Ishikawa (cell line): ENCODE results near the gene ZBTB5.

Source experiments
- CEBPB ChIP-seq: IDR thresholded peaks from 2 replicates; pipeline ENCODE4 v1.6.1; 2012
- CREB1 ChIP-seq: IDR thresholded peaks from 2 replicates; pipeline ENCODE4 v1.6.1; 2012; ENCODE audit warnings: low read depth
- EGR1 ChIP-seq: IDR thresholded peaks from 2 replicates; pipeline ENCODE4 v1.6.1; 2012
- EP300 ChIP-seq: IDR thresholded peaks from 2 replicates; pipeline ENCODE4 v1.6.1; 2012; ENCODE audit warnings: borderline replicate concordance
- FOXM1 ChIP-seq: IDR thresholded peaks from 2 replicates; pipeline ENCODE4 v1.6.1; 2012; ENCODE audit warnings: low read depth, borderline replicate concordance
- NFIC ChIP-seq: IDR thresholded peaks from 2 replicates; pipeline ENCODE4 v1.6.1; 2012
- RAD21 ChIP-seq: IDR thresholded peaks from 2 replicates; pipeline ENCODE4 v1.6.1; 2012; ENCODE audit warnings: low read depth
- REST ChIP-seq: IDR thresholded peaks from 2 replicates; pipeline ENCODE4 v1.6.1; 2012; ENCODE audit warnings: low read depth, mild to moderate bottlenecking
- TAF1 ChIP-seq: IDR thresholded peaks from 2 replicates; pipeline ENCODE4 v1.6.1; 2012; ENCODE audit warnings: low read depth, mild to moderate bottlenecking
- TCF12 ChIP-seq: IDR thresholded peaks from 2 replicates; pipeline ENCODE4 v1.6.1; 2012; ENCODE audit warnings: low read depth
- TEAD4 ChIP-seq: IDR thresholded peaks from 2 replicates; pipeline ENCODE4 v1.6.1; 2012
- YY1 ChIP-seq: IDR thresholded peaks from 2 replicates; pipeline ENCODE4 v1.6.1; 2012; ENCODE audit warnings: low read depth
- ZBTB7A ChIP-seq: IDR thresholded peaks from 2 replicates; pipeline ENCODE4 v1.6.1; 2012; ENCODE audit warnings: low read depth
- TF ChIP-seq, protein P1 (sequence below): IDR thresholded peaks from 2 replicates; pipeline ENCODE4 v1.6.1; 2012
- TF ChIP-seq, protein P2 (sequence below): IDR thresholded peaks from 2 replicates; pipeline ENCODE4 v1.6.1; 2012

The ZBTB5 gene

GRCh38 chr9:37499297-37499696 lies 34.0 kb upstream of the ZBTB5 start:
- TF ChIP-seq, protein P1, sequence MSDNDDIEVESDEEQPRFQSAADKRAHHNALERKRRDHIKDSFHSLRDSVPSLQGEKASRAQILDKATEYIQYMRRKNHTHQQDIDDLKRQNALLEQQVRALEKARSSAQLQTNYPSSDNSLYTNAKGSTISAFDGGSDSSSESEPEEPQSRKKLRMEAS, result no peak
- TF ChIP-seq, protein P2, sequence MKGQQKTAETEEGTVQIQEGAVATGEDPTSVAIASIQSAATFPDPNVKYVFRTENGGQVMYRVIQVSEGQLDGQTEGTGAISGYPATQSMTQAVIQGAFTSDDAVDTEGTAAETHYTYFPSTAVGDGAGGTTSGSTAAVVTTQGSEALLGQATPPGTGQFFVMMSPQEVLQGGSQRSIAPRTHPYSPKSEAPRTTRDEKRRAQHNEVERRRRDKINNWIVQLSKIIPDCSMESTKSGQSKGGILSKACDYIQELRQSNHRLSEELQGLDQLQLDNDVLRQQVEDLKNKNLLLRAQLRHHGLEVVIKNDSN, result no peak
- TF ChIP-seq ZBTB7A (no peak), TAF1 (no peak), RAD21 (no peak), TCF12 (no peak), EP300 (no peak)

DNA sequence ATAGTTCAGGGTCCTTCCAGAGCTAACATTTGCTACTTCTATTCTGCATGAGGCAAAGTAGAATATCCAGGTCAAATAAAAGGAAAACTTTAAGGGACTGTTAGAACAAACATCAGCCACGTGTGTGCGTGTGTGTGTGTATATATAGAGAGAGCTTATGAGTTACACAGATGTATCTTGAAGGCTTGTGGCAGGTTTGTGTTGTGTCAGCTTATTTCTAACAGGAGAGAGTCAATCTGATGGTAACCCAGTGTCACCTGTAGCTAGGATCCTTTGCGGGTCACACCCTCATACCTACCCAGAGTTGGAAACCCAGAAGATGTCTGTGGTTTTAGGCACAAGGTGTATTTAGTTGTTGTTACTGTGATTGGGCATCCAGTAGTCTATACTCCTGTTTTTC lies 33.2 kb upstream of the ZBTB5 start:
- no peak for TF ChIP-seq TEAD4

DNA sequence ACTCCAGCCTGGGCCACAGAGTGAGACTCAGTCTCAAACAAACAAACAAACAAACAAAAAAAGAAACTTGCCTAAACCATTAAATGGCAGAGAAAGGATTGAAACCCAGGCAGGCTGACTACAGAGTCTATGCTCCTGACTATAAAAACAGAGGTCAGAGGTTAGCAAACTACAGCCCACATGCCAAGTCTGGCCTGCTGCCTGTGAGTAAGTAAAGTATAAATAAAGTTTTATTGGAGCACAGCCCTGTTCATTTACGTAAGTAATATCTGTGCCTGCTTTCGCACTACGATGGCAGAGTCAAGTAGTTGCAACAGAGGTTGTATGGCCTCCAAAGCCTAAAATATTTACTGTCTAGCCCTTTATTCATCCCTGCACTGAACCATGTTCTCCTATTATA lies 32.1 kb upstream of the ZBTB5 start:
- no peak for TF ChIP-seq CREB1
- TF ChIP-seq TCF12, result no peak
- no peak for TF ChIP-seq EP300
- no peak for TF ChIP-seq RAD21
- TF ChIP-seq, protein P2, result no peak
- no peak for TF ChIP-seq TEAD4
- TF ChIP-seq, protein P1, result no peak
- no peak for TF ChIP-seq TAF1
- no peak for TF ChIP-seq EGR1
- TF ChIP-seq NFIC, result no peak
- TF ChIP-seq YY1, result no peak
- TF ChIP-seq ZBTB7A, result no peak
- TF ChIP-seq REST, result no peak
- no peak for TF ChIP-seq CEBPB

- TF ChIP-seq TEAD4 (no peak), CEBPB (no peak), TCF12 (no peak), TAF1 (no peak), FOXM1 (no peak), CREB1 (no peak), RAD21 (no peak)
- TF ChIP-seq, protein P1, result no peak
Observed at GRCh38 chr9:37496020-37496419, 30.8 kb upstream of the ZBTB5 start.

DNA sequence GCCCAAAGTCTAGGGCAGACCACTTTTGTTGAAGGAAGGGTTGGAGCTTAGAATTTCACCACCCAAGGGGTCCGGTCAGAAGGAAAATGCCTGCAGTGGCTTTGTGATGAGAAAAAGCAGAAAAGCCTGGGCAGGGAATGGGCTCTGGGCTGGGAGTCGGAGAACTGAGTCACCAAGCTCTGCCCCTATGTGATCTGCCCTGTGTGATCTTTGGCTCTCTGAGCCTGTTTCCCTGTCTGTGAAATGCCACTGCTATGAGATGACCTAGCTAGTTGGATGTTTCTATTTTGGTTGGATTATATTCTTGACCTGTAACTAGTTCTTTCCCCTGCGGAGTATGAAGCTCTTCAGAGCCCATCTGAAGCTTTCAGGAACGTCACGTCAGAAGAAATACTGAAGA lies 30.3 kb upstream of the ZBTB5 start:
- no peak for TF ChIP-seq TCF12

DNA sequence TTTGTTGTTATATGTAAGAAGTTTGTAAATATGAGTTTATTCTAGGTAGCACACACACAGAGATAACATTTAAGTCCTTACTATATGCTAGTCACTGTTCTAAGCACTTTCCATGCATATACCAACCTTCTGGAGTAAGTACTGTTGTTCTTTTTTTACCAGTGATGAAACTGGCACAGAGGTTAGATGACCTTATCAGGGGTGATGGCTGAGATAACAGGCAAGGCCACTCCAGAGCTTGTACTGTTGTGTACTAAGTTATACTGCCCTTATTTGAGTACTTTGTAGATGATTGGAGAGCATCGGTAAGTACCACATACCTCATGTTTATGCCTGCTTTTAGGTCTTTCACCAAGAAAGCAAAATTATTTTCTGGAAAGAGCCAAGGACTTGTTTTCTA lies 26.7 kb upstream of the ZBTB5 start:
- TF ChIP-seq CREB1 (no peak), RAD21 (no peak), FOXM1 (no peak), REST (no peak), CEBPB (no peak), TEAD4 (no peak)
- TF ChIP-seq, protein P1, result no peak

- TF ChIP-seq, protein P2, result peak; percentile 50
- TF ChIP-seq TAF1, result no peak
- TF ChIP-seq FOXM1, result no peak
- TF ChIP-seq, protein P1, result peak; percentile 56
- TF ChIP-seq NFIC, result no peak
- no peak for TF ChIP-seq ZBTB7A
- TF ChIP-seq TCF12, result no peak
Observed at GRCh38 chr9:37486616-37487548, 21.6 kb upstream of the ZBTB5 start.
